ENCODE data around the gene ANKS1A. TPM values are rescaled to one million over a fixed set of nuclear protein-coding genes. Genes with fewer than 3 reads are reported as not detected.

Gene ANKS1A
- total RNA-seq, 1 experiment from 2014 or later, result 35.0 TPM

- H3K9me3 Mint-ChIP-seq, result no peaks in the 10 kb centered on the region
- DNase-seq (ENCODE audit: low spot score) (peak; percentile 67), ATAC-seq (peak; percentile 97)
- peaks cover 56% of the 10 kb centered on the region for H3K36me3 Mint-ChIP-seq
- TF ChIP-seq, protein P1, sequence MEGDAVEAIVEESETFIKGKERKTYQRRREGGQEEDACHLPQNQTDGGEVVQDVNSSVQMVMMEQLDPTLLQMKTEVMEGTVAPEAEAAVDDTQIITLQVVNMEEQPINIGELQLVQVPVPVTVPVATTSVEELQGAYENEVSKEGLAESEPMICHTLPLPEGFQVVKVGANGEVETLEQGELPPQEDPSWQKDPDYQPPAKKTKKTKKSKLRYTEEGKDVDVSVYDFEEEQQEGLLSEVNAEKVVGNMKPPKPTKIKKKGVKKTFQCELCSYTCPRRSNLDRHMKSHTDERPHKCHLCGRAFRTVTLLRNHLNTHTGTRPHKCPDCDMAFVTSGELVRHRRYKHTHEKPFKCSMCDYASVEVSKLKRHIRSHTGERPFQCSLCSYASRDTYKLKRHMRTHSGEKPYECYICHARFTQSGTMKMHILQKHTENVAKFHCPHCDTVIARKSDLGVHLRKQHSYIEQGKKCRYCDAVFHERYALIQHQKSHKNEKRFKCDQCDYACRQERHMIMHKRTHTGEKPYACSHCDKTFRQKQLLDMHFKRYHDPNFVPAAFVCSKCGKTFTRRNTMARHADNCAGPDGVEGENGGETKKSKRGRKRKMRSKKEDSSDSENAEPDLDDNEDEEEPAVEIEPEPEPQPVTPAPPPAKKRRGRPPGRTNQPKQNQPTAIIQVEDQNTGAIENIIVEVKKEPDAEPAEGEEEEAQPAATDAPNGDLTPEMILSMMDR (IDR thresholded peaks at IDR 0.05), result peak; percentile 91
- no peak for TF ChIP-seq NFATC4 (CRISPR knock-in tag; IDR thresholded peaks at IDR 0.05)
- H3K4me3 Mint-ChIP-seq, result no peak overlapping the region
- no peaks in the 10 kb centered on the region for H3K27me3 Mint-ChIP-seq (ENCODE audit: low read depth)
- POLR2A ChIA-PET, result interaction anchor here (0.7 kb wide), 1 partner anchor 25 kb away, joined by 3 read pairs; no protein-coding TSS in a partner anchor
- CTCF ChIA-PET, result interaction anchor here (0.6 to 4.9 kb wide), 61 partner anchors 11 to 527 kb away, joined by 3 to 68 read pairs (median 4); partner anchors contain the start of genes SCUBE3, TAF11, TCP11 and ZNF76
- peaks cover 8% of the 10 kb centered on the region for H3K4me1 Mint-ChIP-seq
- peak overlapping the region; percentile 83 for H3K27ac Mint-ChIP-seq
Measured at GRCh38 chr6:34986845-34987246, 97.8 kb downstream of the ANKS1A start.

GRCh38 chr6:34987506-34987905 lies 98.5 kb downstream of the ANKS1A start:
- Mint-ChIP-seq H3K27ac (peak overlapping the region; percentile 83), H3K4me1 (peaks cover 15% of the 10 kb centered on the region), H3K9me3 (no peaks in the 10 kb centered on the region), H3K27me3 (ENCODE audit: low read depth) (no peaks in the 10 kb centered on the region), H3K36me3 (peaks cover 50% of the 10 kb centered on the region), H3K4me3 (no peak overlapping the region)
- no peak for DNase-seq (ENCODE audit: low spot score)
- TF ChIP-seq NR3C1 (CRISPR knock-in tag; conservative IDR thresholded peaks at IDR 0.05; ENCODE audit: low read depth) (no peak), E2F5 (CRISPR knock-in tag; IDR thresholded peaks at IDR 0.05) (no peak), NFYB (CRISPR knock-in tag; conservative IDR thresholded peaks at IDR 0.05; ENCODE audit: low read depth) (no peak), FOXJ3 (CRISPR knock-in tag; IDR thresholded peaks at IDR 0.05; ENCODE audit: borderline replicate concordance) (no peak), E2F1 (CRISPR knock-in tag; IDR thresholded peaks at IDR 0.05) (no peak), FOXP1 (CRISPR knock-in tag; IDR thresholded peaks at IDR 0.05; ENCODE audit: borderline replicate concordance) (no peak), ERG (CRISPR knock-in tag; IDR thresholded peaks at IDR 0.05) (no peak), EMX1 (CRISPR knock-in tag; IDR thresholded peaks at IDR 0.05) (no peak), ZNF396 (CRISPR knock-in tag; IDR thresholded peaks at IDR 0.05; ENCODE audit: borderline replicate concordance) (no peak), RORB (CRISPR knock-in tag; IDR thresholded peaks at IDR 0.05) (no peak), NR2C2 (CRISPR knock-in tag; IDR thresholded peaks at IDR 0.05) (no peak), SMAD3 (CRISPR knock-in tag; IDR thresholded peaks at IDR 0.05; ENCODE audit: borderline replicate concordance) (no peak), ZNF138 (CRISPR knock-in tag; conservative IDR thresholded peaks at IDR 0.05) (no peak), ZNF219 (CRISPR knock-in tag; IDR thresholded peaks at IDR 0.05; ENCODE audit: borderline replicate concordance) (no peak)
- TF ChIP-seq, protein P2, sequence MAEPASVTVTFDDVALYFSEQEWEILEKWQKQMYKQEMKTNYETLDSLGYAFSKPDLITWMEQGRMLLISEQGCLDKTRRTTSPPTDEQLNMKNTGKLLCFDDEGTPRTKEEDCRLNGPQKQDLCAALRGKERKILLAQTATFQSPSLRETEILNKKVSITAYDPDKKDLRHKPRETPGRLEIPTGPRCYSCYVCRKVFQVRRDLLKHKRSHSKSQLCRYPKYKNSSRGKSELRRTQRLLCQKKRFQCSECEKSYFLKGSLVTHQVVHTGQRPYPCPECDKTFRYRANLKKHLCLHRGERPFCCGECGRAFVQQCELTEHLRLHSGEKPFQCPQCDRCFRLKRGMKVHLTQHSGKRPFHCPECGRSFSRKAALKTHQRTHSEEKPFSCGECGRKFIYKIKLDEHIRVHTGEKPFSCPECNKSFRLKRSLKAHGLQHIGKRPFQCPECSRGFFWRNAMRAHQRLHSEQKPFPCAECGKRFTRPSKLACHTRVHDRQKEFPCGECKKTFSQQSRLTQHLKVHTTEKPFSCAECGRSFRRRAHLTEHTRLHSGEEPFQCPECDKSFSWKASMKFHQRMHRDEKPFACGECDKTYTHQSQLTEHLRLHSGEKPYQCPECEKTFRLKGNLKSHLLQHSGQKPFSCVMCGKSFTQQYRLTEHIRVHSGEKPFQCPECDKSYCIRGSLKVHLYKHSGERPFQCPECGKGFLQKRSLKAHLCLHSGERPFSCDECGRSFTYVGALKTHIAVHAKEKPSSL (CRISPR knock-in tag; conservative IDR thresholded peaks at IDR 0.05), result no peak
- TF ChIP-seq, protein P3, sequence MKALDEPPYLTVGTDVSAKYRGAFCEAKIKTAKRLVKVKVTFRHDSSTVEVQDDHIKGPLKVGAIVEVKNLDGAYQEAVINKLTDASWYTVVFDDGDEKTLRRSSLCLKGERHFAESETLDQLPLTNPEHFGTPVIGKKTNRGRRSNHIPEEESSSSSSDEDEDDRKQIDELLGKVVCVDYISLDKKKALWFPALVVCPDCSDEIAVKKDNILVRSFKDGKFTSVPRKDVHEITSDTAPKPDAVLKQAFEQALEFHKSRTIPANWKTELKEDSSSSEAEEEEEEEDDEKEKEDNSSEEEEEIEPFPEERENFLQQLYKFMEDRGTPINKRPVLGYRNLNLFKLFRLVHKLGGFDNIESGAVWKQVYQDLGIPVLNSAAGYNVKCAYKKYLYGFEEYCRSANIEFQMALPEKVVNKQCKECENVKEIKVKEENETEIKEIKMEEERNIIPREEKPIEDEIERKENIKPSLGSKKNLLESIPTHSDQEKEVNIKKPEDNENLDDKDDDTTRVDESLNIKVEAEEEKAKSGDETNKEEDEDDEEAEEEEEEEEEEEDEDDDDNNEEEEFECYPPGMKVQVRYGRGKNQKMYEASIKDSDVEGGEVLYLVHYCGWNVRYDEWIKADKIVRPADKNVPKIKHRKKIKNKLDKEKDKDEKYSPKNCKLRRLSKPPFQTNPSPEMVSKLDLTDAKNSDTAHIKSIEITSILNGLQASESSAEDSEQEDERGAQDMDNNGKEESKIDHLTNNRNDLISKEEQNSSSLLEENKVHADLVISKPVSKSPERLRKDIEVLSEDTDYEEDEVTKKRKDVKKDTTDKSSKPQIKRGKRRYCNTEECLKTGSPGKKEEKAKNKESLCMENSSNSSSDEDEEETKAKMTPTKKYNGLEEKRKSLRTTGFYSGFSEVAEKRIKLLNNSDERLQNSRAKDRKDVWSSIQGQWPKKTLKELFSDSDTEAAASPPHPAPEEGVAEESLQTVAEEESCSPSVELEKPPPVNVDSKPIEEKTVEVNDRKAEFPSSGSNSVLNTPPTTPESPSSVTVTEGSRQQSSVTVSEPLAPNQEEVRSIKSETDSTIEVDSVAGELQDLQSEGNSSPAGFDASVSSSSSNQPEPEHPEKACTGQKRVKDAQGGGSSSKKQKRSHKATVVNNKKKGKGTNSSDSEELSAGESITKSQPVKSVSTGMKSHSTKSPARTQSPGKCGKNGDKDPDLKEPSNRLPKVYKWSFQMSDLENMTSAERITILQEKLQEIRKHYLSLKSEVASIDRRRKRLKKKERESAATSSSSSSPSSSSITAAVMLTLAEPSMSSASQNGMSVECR (CRISPR knock-in tag; IDR thresholded peaks at IDR 0.05; ENCODE audit: borderline replicate concordance), result no peak
- TF ChIP-seq, protein P4, sequence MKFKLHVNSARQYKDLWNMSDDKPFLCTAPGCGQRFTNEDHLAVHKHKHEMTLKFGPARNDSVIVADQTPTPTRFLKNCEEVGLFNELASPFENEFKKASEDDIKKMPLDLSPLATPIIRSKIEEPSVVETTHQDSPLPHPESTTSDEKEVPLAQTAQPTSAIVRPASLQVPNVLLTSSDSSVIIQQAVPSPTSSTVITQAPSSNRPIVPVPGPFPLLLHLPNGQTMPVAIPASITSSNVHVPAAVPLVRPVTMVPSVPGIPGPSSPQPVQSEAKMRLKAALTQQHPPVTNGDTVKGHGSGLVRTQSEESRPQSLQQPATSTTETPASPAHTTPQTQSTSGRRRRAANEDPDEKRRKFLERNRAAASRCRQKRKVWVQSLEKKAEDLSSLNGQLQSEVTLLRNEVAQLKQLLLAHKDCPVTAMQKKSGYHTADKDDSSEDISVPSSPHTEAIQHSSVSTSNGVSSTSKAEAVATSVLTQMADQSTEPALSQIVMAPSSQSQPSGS (CRISPR knock-in tag; IDR thresholded peaks at IDR 0.05; ENCODE audit: borderline replicate concordance, low read depth), result no peak
- TF ChIP-seq, protein P5, sequence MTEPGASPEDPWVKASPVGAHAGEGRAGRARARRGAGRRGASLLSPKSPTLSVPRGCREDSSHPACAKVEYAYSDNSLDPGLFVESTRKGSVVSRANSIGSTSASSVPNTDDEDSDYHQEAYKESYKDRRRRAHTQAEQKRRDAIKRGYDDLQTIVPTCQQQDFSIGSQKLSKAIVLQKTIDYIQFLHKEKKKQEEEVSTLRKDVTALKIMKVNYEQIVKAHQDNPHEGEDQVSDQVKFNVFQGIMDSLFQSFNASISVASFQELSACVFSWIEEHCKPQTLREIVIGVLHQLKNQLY (CRISPR knock-in tag; IDR thresholded peaks at IDR 0.05), result no peak
- no peak for ATAC-seq
- CTCF ChIA-PET, result interaction anchor here (0.9 to 4.9 kb wide), 22 partner anchors 20 to 528 kb away, joined by 3 to 68 read pairs (median 6); no protein-coding TSS in a partner anchor
- POLR2A ChIA-PET, result no interaction called here

Data from WTC11 (cell line).